SKM-1 treated with dmso at 0.1 percent for 144 hours (cell line): ENCODE data around the gene SPRYD3.
A peak's percentile ranks its signal among the peaks of the same experiment; 100 is the strongest.
"Not testable (repeated sequence)": the region's sequence is repeated elsewhere in the genome, so short reads cannot be mapped to it uniquely, and the experiment has no call there.

Source experiments
- DNase-seq: peaks from one replicate; lab custom pipeline; 2025; ENCODE audit not compliant: unreplicated experiment; lab: John Stamatoyannopoulos, UW

Gene SPRYD3

GRCh38 chr12:53102883-53103807, 24.0 kb upstream of the SPRYD3 start, which contains the start of gene SOAT2:
TSS of gene SOAT2 (plus strand) at chr12:53103486. CDS start at chr12:53103578, 92 bp downstream.
- no peak for DNase-seq

- DNase-seq: no peak
Measured at GRCh38 chr12:53101931-53102781, 23.0 kb upstream of the SPRYD3 start.

GRCh38 chr12:53101266-53101665, 22.1 kb upstream of the SPRYD3 start:
- no peak for DNase-seq

GRCh38 chr12:53100466-53101151, 21.4 kb upstream of the SPRYD3 start:
- DNase-seq: no peak

- peak; percentile 63 for DNase-seq
Measured at GRCh38 chr12:53099071-53099882, 20.1 kb upstream of the SPRYD3 start.

- DNase-seq: no peak
Measured at GRCh38 chr12:53098354-53098981, 19.3 kb upstream of the SPRYD3 start.

GRCh38 chr12:53097564-53098353, 18.6 kb upstream of the SPRYD3 start, which contains the start of gene IGFBP6:
TSS of gene IGFBP6 (plus strand) at chr12:53097667. CDS start at chr12:53097718, 51 bp downstream.
- no peak for DNase-seq

- no peak for DNase-seq
Measured at GRCh38 chr12:53097207-53097563, 18.0 kb upstream of the SPRYD3 start.

GRCh38 chr12:53096759-53097158, 17.6 kb upstream of the SPRYD3 start:
- no peak for DNase-seq

- no peak for DNase-seq
Measured at GRCh38 chr12:53096089-53096741, 17.0 kb upstream of the SPRYD3 start.

- not testable (repeated sequence) for DNase-seq
Measured at GRCh38 chr12:53095596-53095895, 16.4 kb upstream of the SPRYD3 start.

GRCh38 chr12:53094796-53095595, 15.8 kb upstream of the SPRYD3 start:
- DNase-seq: not testable (repeated sequence)

- DNase-seq: no peak
Measured at GRCh38 chr12:53094394-53094787, 15.2 kb upstream of the SPRYD3 start.

GRCh38 chr12:53093777-53094393, 14.7 kb upstream of the SPRYD3 start:
- peak; percentile 18 for DNase-seq

- no peak for DNase-seq
Measured at GRCh38 chr12:53091756-53092155, 12.6 kb upstream of the SPRYD3 start.

- no peak for DNase-seq
Measured at GRCh38 chr12:53090554-53090953, 11.4 kb upstream of the SPRYD3 start.

GRCh38 chr12:53090105-53090504, 10.9 kb upstream of the SPRYD3 start:
- DNase-seq: no peak
